NK-92 (cell line): ENCODE measurements around the gene NKX6-2.
"Not testable (repeated sequence)": the region's sequence is repeated elsewhere in the genome, so short reads cannot be mapped to it uniquely, and the experiment has no call there.

Experiments used
- DNase-seq: peaks from one replicate; lab custom pipeline; 2025; ENCODE audit not compliant: unreplicated experiment; lab: John Stamatoyannopoulos, UW

The NKX6-2 gene

DNA sequence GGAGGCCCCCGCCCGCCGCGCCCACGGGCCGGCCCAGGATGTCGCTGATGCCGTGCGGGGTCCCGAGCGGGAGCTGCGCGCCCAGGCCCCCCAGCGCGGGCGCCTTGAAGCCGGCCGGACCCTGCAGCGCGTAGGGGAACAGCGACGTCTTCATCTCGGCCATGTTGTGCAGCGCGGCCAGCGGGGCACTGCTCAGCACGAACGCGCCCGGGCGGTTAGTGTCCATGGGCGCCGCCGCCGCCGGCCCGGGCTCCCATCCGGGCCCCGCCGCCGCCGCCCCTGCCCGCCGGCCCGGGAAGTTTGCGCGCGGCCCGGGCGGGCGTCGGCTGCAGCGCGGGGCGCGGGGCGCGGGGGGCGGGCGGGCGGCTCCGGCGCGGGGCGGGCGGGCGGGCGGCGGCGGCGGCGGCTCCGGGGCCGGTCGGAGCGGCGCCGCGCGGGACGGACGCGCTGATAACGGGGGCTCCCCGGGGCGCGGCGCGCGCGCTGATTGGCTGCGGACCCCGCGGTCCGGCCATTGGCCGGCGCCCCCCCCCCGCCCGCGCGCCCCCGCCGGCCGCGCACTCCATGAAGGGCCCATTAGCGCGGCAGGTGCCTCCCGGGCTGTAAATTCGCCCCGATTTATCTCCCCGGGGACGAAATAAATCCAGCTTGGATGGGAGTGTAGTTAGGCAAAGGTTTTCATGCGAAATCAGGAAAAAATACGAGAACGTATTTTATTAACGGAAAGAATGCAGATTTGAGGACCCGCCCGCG is at the start of gene NKX6-2:
TSS of gene NKX6-2 (minus strand) at position 425 of the 753 bp plus-strand sequence. CDS start at position 226, 199 bp downstream.
- no peak for DNase-seq

DNA sequence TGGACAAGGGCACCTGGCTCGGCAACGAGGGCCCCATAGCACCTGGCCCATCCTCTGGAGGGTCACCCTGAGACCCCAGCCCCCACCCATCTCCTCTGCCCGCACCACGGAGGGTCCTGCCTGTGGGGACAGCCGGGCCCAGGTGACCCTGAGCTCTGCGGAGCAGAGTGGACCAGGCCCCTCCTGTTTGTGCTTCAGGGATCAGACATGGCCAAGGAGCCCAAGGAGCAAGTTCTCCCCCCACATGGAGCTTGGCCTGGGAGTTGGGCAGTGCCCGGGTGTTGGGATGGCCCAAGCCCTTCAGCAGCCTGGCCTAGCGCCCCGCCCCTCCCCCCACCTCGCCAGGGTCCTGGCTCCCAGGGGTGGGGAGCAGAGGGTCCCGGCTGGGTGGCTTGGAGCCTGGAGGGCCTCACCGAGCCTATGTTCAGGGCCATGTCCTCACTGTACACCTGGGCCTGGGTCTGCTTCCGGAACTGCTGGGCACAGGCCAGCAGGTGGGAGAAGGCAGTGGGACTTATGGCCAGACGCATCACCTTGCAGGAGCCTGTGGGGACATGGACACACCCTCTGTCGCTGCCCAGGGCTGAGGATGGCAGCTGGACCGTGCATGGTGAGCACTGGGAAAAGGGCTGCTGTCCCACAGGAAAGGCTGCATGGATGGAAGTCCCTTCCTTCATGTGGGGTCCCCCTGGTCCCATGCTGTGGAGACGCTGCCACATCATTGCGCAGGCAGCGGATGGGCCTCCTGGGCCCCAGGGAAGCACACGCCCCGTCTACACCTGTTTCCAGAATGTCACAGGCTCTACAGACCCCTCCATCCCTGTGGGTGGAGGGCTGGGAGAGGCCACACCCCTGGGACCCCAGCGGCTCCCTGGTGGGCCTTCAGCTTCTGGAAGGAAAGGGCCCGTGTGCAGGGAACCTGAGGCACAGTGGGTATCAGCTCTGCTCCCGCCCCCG is 49.2 kb upstream of the NKX6-2 start:
- no peak for DNase-seq

DNA sequence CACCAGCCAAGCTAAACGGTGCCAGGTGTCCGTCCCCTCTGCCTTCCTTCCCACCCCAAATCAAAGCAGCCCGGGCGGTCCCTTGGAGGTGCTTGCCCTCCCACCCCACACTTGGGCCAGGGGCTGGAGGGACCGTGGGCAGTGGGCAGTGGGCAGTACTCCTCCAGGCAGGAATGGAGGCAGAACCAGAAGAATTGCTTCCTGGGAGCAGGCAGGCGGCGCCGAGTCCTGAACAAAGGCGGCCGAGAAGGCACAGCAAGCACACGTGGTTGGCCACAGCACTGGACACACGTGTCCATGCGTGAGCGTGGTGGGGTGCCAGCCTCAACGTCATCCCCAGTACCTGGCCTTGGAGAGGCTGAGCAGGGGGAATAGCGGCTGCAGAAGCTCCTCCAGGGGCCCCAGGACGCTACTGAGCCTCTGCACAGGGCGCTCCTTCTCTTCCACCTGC is 48.4 kb upstream of the NKX6-2 start:
- no peak for DNase-seq

- DNase-seq = no peak
These were observed 47.6 kb upstream of the NKX6-2 start for GRCh38 chr10:132833421-132834111.

- DNase-seq = no peak
These were observed 46.4 kb upstream of the NKX6-2 start for GRCh38 chr10:132832186-132832969.

DNA sequence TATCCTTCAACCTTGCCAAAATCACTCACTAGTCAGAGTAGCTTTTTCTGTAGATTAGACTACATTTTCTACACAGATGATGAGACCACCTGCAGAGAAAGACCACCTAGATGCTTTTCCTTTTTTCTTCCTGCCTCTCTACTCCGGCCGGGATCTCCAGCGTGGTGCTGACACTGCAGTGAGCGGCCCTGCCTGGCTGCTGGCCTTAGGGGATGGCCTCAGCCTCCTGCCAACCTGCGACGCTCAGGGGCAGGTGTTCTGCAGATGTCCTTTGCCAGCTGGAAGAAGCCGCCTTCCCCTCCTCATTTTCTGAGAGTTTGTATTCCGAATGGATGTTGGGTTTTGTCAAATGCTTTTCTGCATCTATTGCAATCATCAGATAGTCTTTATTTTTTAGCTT is 43.5 kb upstream of the NKX6-2 start:
- DNase-seq = no peak

GRCh38 chr10:132828681-132829080 is 42.7 kb upstream of the NKX6-2 start:
- DNase-seq = no peak

DNA sequence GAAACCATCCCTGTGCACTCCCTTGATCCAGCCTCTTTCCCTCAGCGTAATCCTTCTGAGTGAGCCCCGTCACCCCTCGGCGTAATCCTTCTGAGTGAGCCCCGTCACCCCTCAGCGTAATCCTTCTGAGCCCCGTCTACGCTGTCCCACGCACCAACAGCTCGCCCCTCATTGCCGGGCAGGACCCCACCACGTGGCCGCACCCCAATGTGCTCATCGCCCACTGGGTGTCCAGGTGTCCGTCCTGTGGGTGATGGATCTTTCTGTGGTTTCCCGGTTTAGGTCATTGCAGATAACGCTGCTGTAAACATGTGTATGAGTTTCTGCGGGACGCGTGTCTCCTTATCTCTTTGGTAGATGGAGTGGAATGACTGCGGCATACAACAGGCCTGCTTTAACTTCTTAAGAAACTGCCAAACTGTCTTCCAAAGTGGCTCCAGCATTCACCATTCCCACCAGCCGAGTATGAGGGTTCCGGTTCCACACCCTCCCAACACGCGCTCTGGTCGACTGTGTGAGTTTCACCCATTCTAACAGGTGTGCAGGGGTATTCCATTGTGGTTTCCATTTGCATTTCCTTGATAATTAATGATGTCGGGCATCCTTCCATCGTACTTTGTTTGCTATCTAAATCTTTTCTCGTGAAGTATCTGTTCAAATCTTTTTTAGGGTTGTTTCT is 42.1 kb upstream of the NKX6-2 start:
- no peak for DNase-seq

DNA sequence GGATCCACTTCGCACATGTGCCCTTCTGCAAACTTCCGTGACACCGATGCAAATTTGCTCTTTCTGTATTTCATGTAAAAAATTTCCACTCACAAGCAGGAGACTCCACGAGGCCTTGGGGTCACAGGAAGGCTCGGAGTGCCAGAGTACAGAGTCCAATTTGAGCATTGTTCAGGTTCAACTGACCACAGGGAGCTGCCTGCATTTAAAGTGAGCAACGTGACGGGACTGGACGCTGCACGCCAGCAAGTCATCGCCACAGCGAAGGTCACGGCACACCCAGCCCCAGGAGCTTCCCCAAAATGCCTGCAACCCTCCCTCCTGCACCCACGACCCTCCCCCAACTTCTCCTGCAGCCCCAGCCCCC is 41.5 kb upstream of the NKX6-2 start:
- no peak for DNase-seq

- no peak for DNase-seq
These were observed 40.8 kb upstream of the NKX6-2 start for GRCh38 chr10:132826524-132827422.

- not testable (repeated sequence) for DNase-seq
These were observed 40.0 kb upstream of the NKX6-2 start for GRCh38 chr10:132825783-132826523.

DNA sequence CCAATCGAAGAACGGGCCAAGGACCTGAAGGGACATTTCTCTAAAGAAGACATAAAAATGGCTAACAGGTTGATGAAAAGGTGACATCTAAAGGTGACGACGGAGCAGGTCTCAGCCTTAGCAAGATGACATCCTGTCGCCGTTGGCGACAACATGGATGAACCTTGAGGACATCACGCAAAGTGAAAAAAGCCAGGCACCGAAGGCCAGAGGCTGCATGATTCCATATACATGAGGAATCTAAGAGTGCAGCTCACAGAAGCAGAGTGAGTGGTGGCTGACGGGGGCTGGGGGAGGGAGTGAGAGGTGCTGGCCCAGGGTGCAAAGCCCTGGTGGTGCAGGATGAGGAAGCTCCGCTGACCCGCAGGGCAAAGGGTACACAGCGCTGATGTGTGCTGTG is 34.1 kb upstream of the NKX6-2 start:
- DNase-seq = no peak

GRCh38 chr10:132817701-132818211 is 31.8 kb upstream of the NKX6-2 start:
- no peak for DNase-seq

DNA sequence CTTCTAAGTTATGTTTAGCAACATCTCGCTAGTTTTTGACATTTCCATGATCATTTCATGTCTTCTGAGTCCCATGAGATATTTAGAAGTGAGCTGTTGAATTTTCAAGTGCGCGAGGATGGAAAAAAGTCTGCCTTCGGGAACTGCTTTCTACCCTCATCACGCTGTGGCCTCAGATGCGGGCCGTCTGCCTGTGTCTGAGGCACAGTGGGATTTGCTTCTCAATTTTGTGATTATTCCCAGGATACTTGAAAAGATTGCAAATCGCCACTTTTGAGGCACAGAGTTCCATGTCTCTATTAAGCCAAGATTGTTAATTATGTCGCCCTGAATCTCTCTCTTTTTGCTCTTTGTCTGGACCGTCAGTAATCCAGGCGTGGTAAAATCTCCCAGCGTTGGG is 30.8 kb upstream of the NKX6-2 start:
- DNase-seq = no peak

- DNase-seq = no peak
These were observed 29.4 kb upstream of the NKX6-2 start for GRCh38 chr10:132815168-132815857.

DNA sequence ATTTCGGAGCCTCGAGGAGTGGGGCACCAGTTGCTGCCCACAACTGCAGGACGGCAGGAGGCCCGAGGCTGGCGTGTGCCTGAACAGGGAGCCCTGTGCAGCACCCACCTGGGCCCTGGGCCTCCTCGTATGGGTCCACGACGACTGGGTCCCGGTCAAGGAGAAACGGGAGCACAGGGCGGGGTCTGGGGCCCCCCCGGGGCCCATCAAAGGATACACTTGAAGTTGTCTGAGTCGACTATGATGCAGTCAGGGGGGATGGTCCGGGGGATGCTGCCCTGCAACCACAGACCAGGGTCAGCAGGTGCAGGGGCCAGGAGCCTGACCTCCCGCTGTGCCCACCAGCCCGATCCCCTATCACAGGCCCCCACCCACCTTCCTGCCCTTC is 28.5 kb upstream of the NKX6-2 start:
- no peak for DNase-seq
